GM21515 (cell line): ENCODE measurements around the gene SRGN.
"Not testable (repeated sequence)": the region's sequence is repeated elsewhere in the genome, so short reads cannot be mapped to it uniquely, and the experiment has no call there.

Source experiments
- ATAC-seq: cut with Tn5 transposase; IDR thresholded peaks from one replicate; pipeline ENCODE4 v1.9.1; 2021; ENCODE audit not compliant: unreplicated experiment

The SRGN gene

GRCh38 chr10:69125554-69125953 lies 37.7 kb downstream of the SRGN start:
- ATAC-seq, result no peak

GRCh38 chr10:69130251-69130650 lies 42.3 kb downstream of the SRGN start:
- no peak for ATAC-seq

- ATAC-seq, result no peak
Measured at GRCh38 chr10:69139961-69140360, 52.1 kb downstream of the SRGN start.

GRCh38 chr10:69141304-69141703 lies 53.4 kb downstream of the SRGN start:
- no peak for ATAC-seq

GRCh38 chr10:69142074-69142473 lies 54.2 kb downstream of the SRGN start:
- not testable (repeated sequence) for ATAC-seq

GRCh38 chr10:69142983-69143382 lies 55.1 kb downstream of the SRGN start:
- ATAC-seq, result no peak

GRCh38 chr10:69145329-69145728 lies 57.4 kb downstream of the SRGN start:
- no peak for ATAC-seq

GRCh38 chr10:69145864-69146263 lies 58.0 kb downstream of the SRGN start:
- no peak for ATAC-seq

- ATAC-seq, result no peak
Measured at GRCh38 chr10:69146759-69147158, 58.9 kb downstream of the SRGN start.

- ATAC-seq, result no peak
Measured at GRCh38 chr10:69151984-69152383, 64.1 kb downstream of the SRGN start.

- no peak for ATAC-seq
Measured at GRCh38 chr10:69153227-69153626, 65.3 kb downstream of the SRGN start.
